ENCODE results near the gene MYCBP2. TPM values are rescaled to one million over a fixed set of nuclear protein-coding genes. Genes with fewer than 3 reads are reported as not detected.
"Not testable (repeated sequence)": the region's sequence is repeated elsewhere in the genome, so short reads cannot be mapped to it uniquely, and the experiment has no call there.

MYCBP2 gene
- total RNA-seq, 5 donors from 2014 or later (not counting 1 experiment from before 2014, with no cell fraction given), result 153 to 214 (median 176) TPM

DNA sequence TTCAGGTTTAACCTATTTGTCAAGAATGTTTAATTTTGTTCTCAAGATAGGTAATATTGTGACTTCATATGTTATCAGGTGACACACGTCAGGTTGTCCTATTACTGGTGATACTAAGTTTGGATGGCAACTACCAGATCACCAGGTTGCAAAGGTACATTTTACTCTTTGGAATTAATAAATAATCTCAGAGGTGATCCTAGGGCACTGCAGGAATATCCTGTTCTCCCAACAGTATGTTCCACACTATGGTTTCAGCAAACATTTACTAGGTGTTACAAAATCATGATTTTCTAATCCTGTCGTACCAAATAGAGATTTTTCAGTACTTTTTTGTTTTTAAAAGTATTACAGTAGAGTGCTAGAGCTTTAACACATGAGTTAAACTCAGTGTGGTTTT lies 29.3 kb upstream of the MYCBP2 start:
- H3K9me3 ChIP-seq, result no peaks in the 10 kb centered on the region
- H3K27me3 Mint-ChIP-seq, result no peaks in the 10 kb centered on the region
- no peaks in the 10 kb centered on the region for H3K9me3 Mint-ChIP-seq
- no peaks in the 10 kb centered on the region for H3K36me3 Mint-ChIP-seq
- no peak overlapping the region for H3K27ac ChIP-seq (ENCODE audit: low read length)
- ChIA-PET POLR2A (interaction anchor here in 1 of 2 donors (0.6 kb wide), 1 partner anchor 13 kb away, joined by 3 read pairs; no protein-coding TSS in a partner anchor), CTCF (no interaction called here)
- H3K4me1 ChIP-seq (ENCODE audit: control insufficient read depth in 1 of 2, extremely low read depth in 1 of 2, insufficient read depth in 2 of 2, low read length in 2 of 2), result peaks cover 0 to 3% of the 10 kb centered on the region in 2 experiments
- DNase-seq, result no peak
- no peak overlapping the region for H3K4me3 Mint-ChIP-seq
- H3K4me1 Mint-ChIP-seq, result peaks cover 14 to 19% (median 15%) of the 10 kb centered on the region in 3 donors
- H3K27ac Mint-ChIP-seq, result no peak overlapping the region
- no peaks in the 10 kb centered on the region for H3K27me3 ChIP-seq (replicated peaks in 1 of 2; ENCODE audit: control insufficient read depth in 2 of 2, extremely low read depth in 1 of 2, insufficient read depth in 2 of 2, low read length in 1 of 2)
- no CpG with 5 or more reads among the region's 2 CpGs for WGBS (ENCODE audit: insufficient coverage)
- no peak for ATAC-seq (replicated peaks in 1 of 4)
- no peak overlapping the region for H3K4me3 ChIP-seq (ENCODE audit: control insufficient read depth in 1 of 2, extremely low read depth in 1 of 2, low read length in 1 of 2)
- H3K36me3 ChIP-seq (ENCODE audit: control insufficient read depth in 2 of 2, extremely low read depth in 1 of 2, insufficient read depth in 1 of 2, low read length in 1 of 2), result no peaks in the 10 kb centered on the region

DNA sequence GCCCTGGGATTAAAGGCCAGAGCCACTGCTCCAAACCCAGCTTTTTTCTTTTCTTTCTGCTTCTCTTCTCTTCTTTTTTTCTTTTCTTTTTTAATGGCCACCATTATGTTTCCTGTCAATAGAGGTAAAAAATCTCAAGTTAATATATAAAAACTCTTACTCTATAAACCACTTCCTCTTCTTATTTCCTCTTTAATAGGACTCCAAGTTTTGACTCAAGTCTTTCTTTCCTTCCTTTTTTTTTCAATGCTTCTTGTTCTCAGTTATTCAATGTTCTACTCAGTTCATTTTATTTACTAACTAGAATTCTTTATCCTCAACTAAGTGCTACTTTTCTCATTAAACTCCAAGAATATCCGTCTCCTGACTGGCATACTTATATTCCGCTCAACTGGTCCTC lies 27.1 kb upstream of the MYCBP2 start:
- ChIA-PET CTCF (no interaction called here), POLR2A (interaction anchor here in 1 of 2 donors (0.6 kb wide), 1 partner anchor 327 kb away, joined by 3 read pairs; no protein-coding TSS in a partner anchor)
- H3K9me3 Mint-ChIP-seq, result no peaks in the 10 kb centered on the region
- DNase-seq, result no peak
- Histone ChIP-seq H3K36me3 (ENCODE audit: control insufficient read depth in 2 of 2, extremely low read depth in 1 of 2, insufficient read depth in 1 of 2, low read length in 1 of 2) (no peaks in the 10 kb centered on the region), H3K9me3 (no peaks in the 10 kb centered on the region), H3K4me1 (ENCODE audit: control insufficient read depth in 1 of 2, extremely low read depth in 1 of 2, insufficient read depth in 2 of 2, low read length in 2 of 2) (peaks cover 0 to 3% of the 10 kb centered on the region in 2 experiments), H3K27ac (ENCODE audit: low read length) (no peak overlapping the region), H3K4me3 (ENCODE audit: control insufficient read depth in 1 of 2, extremely low read depth in 1 of 2, low read length in 1 of 2) (no peak overlapping the region), H3K27me3 (replicated peaks in 1 of 2; ENCODE audit: control insufficient read depth in 2 of 2, extremely low read depth in 1 of 2, insufficient read depth in 2 of 2, low read length in 1 of 2) (no peaks in the 10 kb centered on the region)
- WGBS (ENCODE audit: insufficient coverage), result no CpG with 5 or more reads among the region's 2 CpGs
- peaks cover 14 to 19% (median 15%) of the 10 kb centered on the region in 3 donors for H3K4me1 Mint-ChIP-seq
- ATAC-seq (replicated peaks in 1 of 4), result no peak
- no peaks in the 10 kb centered on the region for H3K36me3 Mint-ChIP-seq
- no peak overlapping the region for H3K4me3 Mint-ChIP-seq
- peak overlapping the region in 1 of 2 donors; percentile 51 for H3K27ac Mint-ChIP-seq
- no peaks in the 10 kb centered on the region for H3K27me3 Mint-ChIP-seq

DNA sequence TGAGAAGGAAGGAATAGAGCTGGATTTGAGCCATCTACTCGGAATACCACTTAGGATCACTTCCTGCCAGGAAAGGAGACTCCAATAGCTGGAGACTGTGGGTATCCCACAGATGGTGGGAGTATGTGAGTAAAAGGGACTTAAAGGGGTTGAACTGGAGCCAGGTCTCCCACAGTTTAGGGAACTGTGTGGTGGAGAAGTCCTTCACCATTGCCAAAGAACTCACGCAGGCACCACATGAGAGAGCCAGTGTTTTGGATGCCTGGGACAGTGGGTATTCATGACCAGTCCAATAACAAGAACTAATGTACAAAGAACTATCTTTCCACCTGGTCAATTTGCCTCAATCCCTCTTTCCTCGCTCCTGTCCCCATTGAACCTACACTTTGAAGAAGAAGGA lies 24.4 kb upstream of the MYCBP2 start:
- no peak overlapping the region for H3K27ac Mint-ChIP-seq
- peaks cover 15 to 22% (median 17%) of the 10 kb centered on the region in 3 donors for H3K4me1 Mint-ChIP-seq
- no peaks in the 10 kb centered on the region for H3K27me3 Mint-ChIP-seq
- H3K4me3 Mint-ChIP-seq, result no peak overlapping the region
- no peak overlapping the region for H3K4me3 ChIP-seq (ENCODE audit: control insufficient read depth in 1 of 2, extremely low read depth in 1 of 2, low read length in 1 of 2)
- H3K36me3 Mint-ChIP-seq, result no peaks in the 10 kb centered on the region
- H3K4me1 ChIP-seq (ENCODE audit: control insufficient read depth in 1 of 2, extremely low read depth in 1 of 2, insufficient read depth in 2 of 2, low read length in 2 of 2), result peaks cover 0 to 3% of the 10 kb centered on the region in 2 experiments
- DNase-seq (no peak), ATAC-seq (replicated peaks in 1 of 4) (no peak)
- ChIA-PET CTCF (no interaction called here), POLR2A (no interaction called here)
- no peak overlapping the region for H3K27ac ChIP-seq (ENCODE audit: low read length)
- H3K27me3 ChIP-seq (replicated peaks in 1 of 2; ENCODE audit: control insufficient read depth in 2 of 2, extremely low read depth in 1 of 2, insufficient read depth in 2 of 2, low read length in 1 of 2), result no peaks in the 10 kb centered on the region
- H3K9me3 ChIP-seq, result no peaks in the 10 kb centered on the region
- no peaks in the 10 kb centered on the region for H3K9me3 Mint-ChIP-seq
- H3K36me3 ChIP-seq (ENCODE audit: control insufficient read depth in 2 of 2, extremely low read depth in 1 of 2, insufficient read depth in 1 of 2, low read length in 1 of 2), result no peaks in the 10 kb centered on the region
- WGBS (ENCODE audit: insufficient coverage), result 100% methylated on average over 1 of the region's 3 CpGs

DNA sequence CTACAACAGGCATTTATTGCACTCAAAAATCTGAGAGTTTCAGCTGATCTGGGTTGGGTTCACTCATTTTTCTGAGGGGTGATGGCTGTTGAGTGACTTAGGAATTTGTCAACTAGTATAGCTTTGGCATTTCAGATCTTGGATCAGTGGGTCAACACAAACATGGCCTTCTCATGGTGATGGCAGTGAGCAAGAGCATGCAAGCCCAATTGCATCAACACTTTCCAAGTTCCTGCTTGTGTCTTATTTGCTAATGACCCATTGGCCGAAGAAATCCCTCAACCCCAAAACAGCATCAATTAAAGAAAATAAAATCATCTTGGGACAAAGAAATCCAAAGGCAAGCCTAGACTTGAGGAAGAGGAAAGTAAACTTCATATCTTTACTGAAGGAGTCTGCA lies 23.9 kb upstream of the MYCBP2 start:
- no peak overlapping the region for H3K4me3 Mint-ChIP-seq
- POLR2A ChIA-PET, result no interaction called here
- Histone ChIP-seq H3K27me3 (replicated peaks in 1 of 2; ENCODE audit: control insufficient read depth in 2 of 2, extremely low read depth in 1 of 2, insufficient read depth in 2 of 2, low read length in 1 of 2) (no peaks in the 10 kb centered on the region), H3K4me1 (ENCODE audit: control insufficient read depth in 1 of 2, extremely low read depth in 1 of 2, insufficient read depth in 2 of 2, low read length in 2 of 2) (peaks cover 0 to 3% of the 10 kb centered on the region in 2 experiments), H3K9me3 (no peaks in the 10 kb centered on the region), H3K27ac (ENCODE audit: low read length) (no peak overlapping the region), H3K36me3 (ENCODE audit: control insufficient read depth in 2 of 2, extremely low read depth in 1 of 2, insufficient read depth in 1 of 2, low read length in 1 of 2) (no peaks in the 10 kb centered on the region), H3K4me3 (ENCODE audit: control insufficient read depth in 1 of 2, extremely low read depth in 1 of 2, low read length in 1 of 2) (no peak overlapping the region)
- CTCF ChIA-PET, result interaction anchor here in 1 of 2 donors (0.6 kb wide), 1 partner anchor 414 kb away, joined by 3 read pairs; no protein-coding TSS in a partner anchor
- no peaks in the 10 kb centered on the region for H3K27me3 Mint-ChIP-seq
- no peak for DNase-seq
- H3K9me3 Mint-ChIP-seq, result no peaks in the 10 kb centered on the region
- ATAC-seq (replicated peaks in 1 of 4), result no peak
- no peak overlapping the region for H3K27ac Mint-ChIP-seq
- peaks cover 15 to 27% (median 20%) of the 10 kb centered on the region in 3 donors for H3K4me1 Mint-ChIP-seq
- no CpG with 5 or more reads among the region's 1 CpG for WGBS (ENCODE audit: insufficient coverage)
- no peaks in the 10 kb centered on the region for H3K36me3 Mint-ChIP-seq

DNA sequence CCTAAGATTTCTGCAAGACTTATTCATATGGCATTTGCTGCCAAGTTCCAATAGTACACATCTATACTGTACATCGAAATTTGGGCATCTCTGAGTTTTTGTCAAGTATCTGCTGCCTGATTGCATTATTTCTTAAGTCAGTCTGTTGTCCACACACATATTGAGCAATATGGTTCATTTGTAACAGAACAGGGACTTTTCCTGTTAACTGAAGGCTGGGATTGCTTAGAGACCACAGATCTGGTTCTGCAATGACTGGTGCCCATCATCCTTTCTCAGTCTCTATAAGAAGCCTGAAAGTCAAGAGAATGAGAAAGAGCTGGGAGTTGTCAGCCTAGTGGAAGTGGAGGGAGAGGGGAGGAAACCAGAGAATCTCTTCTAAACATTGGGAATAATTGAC lies 22.5 kb upstream of the MYCBP2 start:
- ATAC-seq (replicated peaks in 1 of 4), result no peak
- Mint-ChIP-seq H3K4me3 (no peak overlapping the region), H3K9me3 (no peaks in the 10 kb centered on the region), H3K36me3 (no peaks in the 10 kb centered on the region), H3K27me3 (no peaks in the 10 kb centered on the region), H3K4me1 (peaks cover 17 to 32% (median 24%) of the 10 kb centered on the region in 3 donors), H3K27ac (no peak overlapping the region)
- Histone ChIP-seq H3K36me3 (ENCODE audit: control insufficient read depth in 2 of 2, extremely low read depth in 1 of 2, insufficient read depth in 1 of 2, low read length in 1 of 2) (no peaks in the 10 kb centered on the region), H3K4me1 (ENCODE audit: control insufficient read depth in 1 of 2, extremely low read depth in 1 of 2, insufficient read depth in 2 of 2, low read length in 2 of 2) (peaks cover 0 to 3% of the 10 kb centered on the region in 2 experiments), H3K9me3 (no peaks in the 10 kb centered on the region), H3K27me3 (replicated peaks in 1 of 2; ENCODE audit: control insufficient read depth in 2 of 2, extremely low read depth in 1 of 2, insufficient read depth in 2 of 2, low read length in 1 of 2) (no peaks in the 10 kb centered on the region), H3K27ac (ENCODE audit: low read length) (no peak overlapping the region), H3K4me3 (ENCODE audit: control insufficient read depth in 1 of 2, extremely low read depth in 1 of 2, low read length in 1 of 2) (no peak overlapping the region)
- no peak for DNase-seq
- ChIA-PET POLR2A (no interaction called here), CTCF (interaction anchor here in 1 of 2 donors (0.6 kb wide), 1 partner anchor 1996 kb away, joined by 7 read pairs; no protein-coding TSS in a partner anchor)
- WGBS (ENCODE audit: insufficient coverage), result no CpG with 5 or more reads among the region's 1 CpG

DNA sequence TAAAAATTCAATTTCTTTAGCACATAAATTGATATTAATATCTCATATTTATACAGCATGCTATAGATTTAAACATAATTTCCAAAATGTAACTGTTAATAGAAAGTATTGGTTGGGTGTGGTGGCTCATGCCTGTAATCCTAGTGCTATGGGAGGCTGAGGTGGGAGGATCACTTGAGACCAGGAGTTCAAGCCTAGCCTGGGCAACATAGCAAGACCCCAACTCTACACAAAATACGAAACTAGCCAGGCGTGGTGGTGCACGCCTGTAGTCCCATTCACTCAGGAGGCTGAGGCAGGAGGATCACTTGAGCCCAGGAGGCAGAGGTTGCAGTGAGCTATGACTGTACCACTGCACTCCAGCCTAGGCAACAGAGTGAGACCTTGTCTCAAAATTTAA lies 20.5 kb upstream of the MYCBP2 start:
- H3K9me3 Mint-ChIP-seq; H3K4me3 ChIP-seq (ENCODE audit: control insufficient read depth in 1 of 2, extremely low read depth in 1 of 2, low read length in 1 of 2); ATAC-seq (replicated peaks in 1 of 4); H3K4me1 ChIP-seq (ENCODE audit: control insufficient read depth in 1 of 2, extremely low read depth in 1 of 2, insufficient read depth in 2 of 2, low read length in 2 of 2); H3K27ac Mint-ChIP-seq; H3K27ac ChIP-seq (ENCODE audit: low read length); H3K27me3 Mint-ChIP-seq; H3K36me3 ChIP-seq (ENCODE audit: control insufficient read depth in 2 of 2, extremely low read depth in 1 of 2, insufficient read depth in 1 of 2, low read length in 1 of 2); H3K36me3 Mint-ChIP-seq; H3K27me3 ChIP-seq (replicated peaks in 1 of 2; ENCODE audit: control insufficient read depth in 2 of 2, extremely low read depth in 1 of 2, insufficient read depth in 2 of 2, low read length in 1 of 2); POLR2A ChIA-PET; H3K4me3 Mint-ChIP-seq; DNase-seq; H3K9me3 ChIP-seq; CTCF ChIA-PET: not testable (repeated sequence)
- 96% methylated on average over 3 of the region's 3 CpGs for WGBS (ENCODE audit: insufficient coverage)
- peaks cover 14 to 17% (median 14%) of the 10 kb centered on the region in 3 donors for H3K4me1 Mint-ChIP-seq
